Neural progenitor cell (in vitro differentiated cells): Measurements from ENCODE around the gene SLC6A4.

Experiments used
- EZH2 ChIP-seq: fragments of 200-600 bp; sonication (generic); IDR thresholded peaks from 2 replicates; pipeline ENCODE4 v1.6.1; 2017; ENCODE audit warnings: antibody characterized with exemption, mild to moderate bottlenecking, moderate library complexity
- EZH2phosphoT487 ChIP-seq: fragments of 200-600 bp; sonication (generic); IDR thresholded peaks from 2 replicates; pipeline ENCODE4 v1.6.1; 2017; ENCODE audit warnings: antibody characterized with exemption

GRCh38 chr17:30229012-30229411, 6.5 kb downstream of the SLC6A4 start:
- TF ChIP-seq EZH2phosphoT487 (no peak), EZH2 (no peak)
